GM12865 (cell line): ENCODE data around the gene SLC38A10.

ENCODE experiments used
- DNase-seq: peaks from one replicate; pipeline ENCODE4 v3.0.0; 2010; ENCODE audit warnings: low read depth
- H3K4me3 ChIP-seq: 2 replicates; pipeline ENCODE4 v1.5.1; 2011; ENCODE audit warnings: mild to moderate bottlenecking, low read depth, low read length, control low read depth
- TF ChIP-seq, protein P1 (sequence below): IDR thresholded peaks from 2 replicates; pipeline ENCODE4 v1.5.1; 2011; ENCODE audit warnings: low read length, control low read depth, low read depth, inconsistent platforms; ENCODE audit not compliant: insufficient read depth; ENCODE audit errors: missing control alignments

Gene SLC38A10

GRCh38 chr17:81282141-81282540, 13.0 kb downstream of the SLC38A10 start:
- no peak overlapping the region for H3K4me3 ChIP-seq
- DNase-seq: no peak
- TF ChIP-seq, protein P1, sequence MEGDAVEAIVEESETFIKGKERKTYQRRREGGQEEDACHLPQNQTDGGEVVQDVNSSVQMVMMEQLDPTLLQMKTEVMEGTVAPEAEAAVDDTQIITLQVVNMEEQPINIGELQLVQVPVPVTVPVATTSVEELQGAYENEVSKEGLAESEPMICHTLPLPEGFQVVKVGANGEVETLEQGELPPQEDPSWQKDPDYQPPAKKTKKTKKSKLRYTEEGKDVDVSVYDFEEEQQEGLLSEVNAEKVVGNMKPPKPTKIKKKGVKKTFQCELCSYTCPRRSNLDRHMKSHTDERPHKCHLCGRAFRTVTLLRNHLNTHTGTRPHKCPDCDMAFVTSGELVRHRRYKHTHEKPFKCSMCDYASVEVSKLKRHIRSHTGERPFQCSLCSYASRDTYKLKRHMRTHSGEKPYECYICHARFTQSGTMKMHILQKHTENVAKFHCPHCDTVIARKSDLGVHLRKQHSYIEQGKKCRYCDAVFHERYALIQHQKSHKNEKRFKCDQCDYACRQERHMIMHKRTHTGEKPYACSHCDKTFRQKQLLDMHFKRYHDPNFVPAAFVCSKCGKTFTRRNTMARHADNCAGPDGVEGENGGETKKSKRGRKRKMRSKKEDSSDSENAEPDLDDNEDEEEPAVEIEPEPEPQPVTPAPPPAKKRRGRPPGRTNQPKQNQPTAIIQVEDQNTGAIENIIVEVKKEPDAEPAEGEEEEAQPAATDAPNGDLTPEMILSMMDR: no peak

GRCh38 chr17:81280571-81280970, 14.5 kb downstream of the SLC38A10 start:
- TF ChIP-seq, protein P1: no peak
- DNase-seq: no peak
- H3K4me3 ChIP-seq: no peak overlapping the region

- DNase-seq: no peak
- no peak overlapping the region for H3K4me3 ChIP-seq
- TF ChIP-seq, protein P1: no peak
Observed at GRCh38 chr17:81279278-81280275, 15.5 kb downstream of the SLC38A10 start.

DNA sequence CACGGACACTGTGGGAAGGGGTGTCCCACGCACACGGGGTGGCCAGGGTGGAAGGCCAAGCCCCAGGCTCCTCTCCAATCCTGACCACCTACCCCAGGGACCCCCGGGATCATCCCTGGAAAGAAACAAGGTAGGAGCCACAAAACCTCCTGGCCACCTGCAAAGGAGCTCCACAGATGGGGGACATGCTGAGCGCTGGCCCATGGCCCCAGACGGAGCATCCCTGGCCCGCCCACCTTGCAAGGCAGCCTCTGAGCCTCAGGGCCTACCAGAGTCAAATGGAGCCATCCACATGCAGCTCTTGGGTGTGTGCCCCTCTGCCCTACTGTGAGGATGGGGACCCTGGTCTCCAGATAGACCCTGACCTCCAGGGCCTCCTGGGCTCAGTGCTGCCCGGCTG, 16.3 kb downstream of the SLC38A10 start:
- no peak overlapping the region for H3K4me3 ChIP-seq
- no peak for DNase-seq
- TF ChIP-seq, protein P1: no peak

GRCh38 chr17:81277946-81278693, 17.0 kb downstream of the SLC38A10 start:
- DNase-seq: no peak
- TF ChIP-seq, protein P1: no peak
- H3K4me3 ChIP-seq: no peak overlapping the region

DNA sequence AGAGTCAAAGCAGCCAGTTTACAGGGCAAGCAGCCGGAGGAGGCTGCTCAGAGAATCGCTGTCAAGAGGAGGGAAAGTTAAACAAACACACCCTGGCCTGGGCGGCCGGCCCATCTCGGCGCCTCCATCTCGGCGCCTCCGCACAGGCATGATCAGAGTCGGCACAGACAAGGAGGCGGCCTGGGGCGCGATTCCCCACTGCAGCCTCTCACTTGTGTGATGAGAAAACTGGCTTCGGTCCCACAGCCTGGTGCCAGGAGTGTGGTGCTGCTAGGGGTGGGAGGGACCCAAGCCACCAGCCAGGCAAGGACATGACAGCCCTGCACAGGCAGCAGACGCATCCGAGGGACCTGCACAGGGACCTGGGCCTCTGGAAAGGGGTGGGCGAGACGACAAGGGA, 17.7 kb downstream of the SLC38A10 start:
- no peak for DNase-seq
- TF ChIP-seq, protein P1: no peak
- no peak overlapping the region for H3K4me3 ChIP-seq
